Pancreas (tissue), 10 donors: Measurements from ENCODE around the gene XIRP1. TPM values are rescaled to one million over a fixed set of nuclear protein-coding genes. Genes with fewer than 3 reads are reported as not detected.

Source experiments
- ATAC-seq, 4 donors: fragments of 200-7000 bp; cut with Tn5 transposase; one replicate each; pipeline versions ENCODE4 v1.8.0 to v1.9.1; 2020; ENCODE audit warnings: mild to moderate bottlenecking in 4 of 4, moderate library complexity in 4 of 4
- DNase-seq, 6 donors: peaks; one replicate each; pipeline ENCODE4 v3.0.0-alpha.2; 2020
- FAIRE-seq: peaks from 2 replicates; lab custom pipeline; 2012; peaks lifted over from hg19 to GRCh38; lab: Jason Lieb, UNC
- H3K27ac ChIP-seq, 4 donors: fragments of 200-600 bp; sonication (generic); 1 replicate in 3 of 4; 2 replicates in 1 of 4; pipeline versions ENCODE4 v1.5.0 to v1.8.0; 2020
- H3K27me3 ChIP-seq, 4 donors: fragments of 200-600 bp; one replicate each; pipeline ENCODE4 v1.8.0; 2021
- H3K36me3 ChIP-seq, 3 donors: fragments of 200-600 bp; sonication (generic) in 1 of 3; one replicate each; pipeline versions ENCODE4 v1.5.0 to v1.8.0; 2020 to 2021
- H3K4me1 ChIP-seq, 3 donors: fragments of 200-600 bp; one replicate each; pipeline ENCODE4 v1.8.0; 2021
- H3K4me3 ChIP-seq, 4 donors: fragments of 200-600 bp; sonication (generic) in 2 of 4; one replicate each; pipeline versions ENCODE4 v1.5.0 to v1.8.0; 2020 to 2021
- H3K9me3 ChIP-seq, 4 donors: fragments of 200-600 bp; one replicate each; pipeline ENCODE4 v1.8.0; 2021
- WGBS, 2 donors: extraction: QIAGEN DNeasy Blood & Tissue Kit; methylation state at CpG; one replicate each; pipeline ENCODE4 v1.1.7; 2013; 5-methylcytosine and 5-hydroxymethylcytosine counted together
- intact Hi-C, 3 donors: fragments of 100-400 bp; cut with DNase I; formaldehyde crosslinking; loops; one replicate each; pipeline versions ENCODE4 v1.11.1 to v1.14.2; 2022
- polyA plus RNA-seq, 2 donors: library from polyadenylated mRNA; stranded (reverse); fragments of 200-250 nt; gene quantifications; one replicate each; pipeline ENCODE4 v1.2.3, GENCODE V29; 2013
- total RNA-seq, 6 donors: library from RNA; stranded (reverse); fragmentation: NEBNext Ultra II Directional in 4 of 6; extraction: Animal tissue kit (Norgen Biotek cat#: 25700) in 4 of 6; gene quantifications; one replicate each; pipeline versions ENCODE4 v1.2.1 to v1.2.4, GENCODE V29; 2021 to 2023
- TF ChIP-seq, protein P1 (sequence below), 4 donors: fragments of 200-600 bp; sonication (generic) in 3 of 4; IDR thresholded peaks; one replicate each; pipeline versions ENCODE4 v1.5.0 to v1.8.0; 2021; ENCODE audit warnings: antibody characterized with exemption in 4 of 4
- donor health status: healthy with polysubstance abuse.
- donor health status: DM: no; HTN: no; CAD: no; lungs with moderate emphysema.
- donor health status: DM: no; HTN: no; CAD: no.
- donor health status: control.
- donor health status: control.
- donor health status: Bipolar disorder and iron deficiency.
- donor health status: DM: yes; HTN: yes; CAD: no.
- donor health status: DM: no; HTN: no; CAD: no.
- donor health status: DM: no; HTN: no; CAD: no.
- donor health status: DM: yes; HTN: yes; CAD: no.

The XIRP1 gene
- total and polyA plus RNA-seq, 8 donors: 0.08 to 0.43 (median 0.12) TPM; not detected in 4

DNA sequence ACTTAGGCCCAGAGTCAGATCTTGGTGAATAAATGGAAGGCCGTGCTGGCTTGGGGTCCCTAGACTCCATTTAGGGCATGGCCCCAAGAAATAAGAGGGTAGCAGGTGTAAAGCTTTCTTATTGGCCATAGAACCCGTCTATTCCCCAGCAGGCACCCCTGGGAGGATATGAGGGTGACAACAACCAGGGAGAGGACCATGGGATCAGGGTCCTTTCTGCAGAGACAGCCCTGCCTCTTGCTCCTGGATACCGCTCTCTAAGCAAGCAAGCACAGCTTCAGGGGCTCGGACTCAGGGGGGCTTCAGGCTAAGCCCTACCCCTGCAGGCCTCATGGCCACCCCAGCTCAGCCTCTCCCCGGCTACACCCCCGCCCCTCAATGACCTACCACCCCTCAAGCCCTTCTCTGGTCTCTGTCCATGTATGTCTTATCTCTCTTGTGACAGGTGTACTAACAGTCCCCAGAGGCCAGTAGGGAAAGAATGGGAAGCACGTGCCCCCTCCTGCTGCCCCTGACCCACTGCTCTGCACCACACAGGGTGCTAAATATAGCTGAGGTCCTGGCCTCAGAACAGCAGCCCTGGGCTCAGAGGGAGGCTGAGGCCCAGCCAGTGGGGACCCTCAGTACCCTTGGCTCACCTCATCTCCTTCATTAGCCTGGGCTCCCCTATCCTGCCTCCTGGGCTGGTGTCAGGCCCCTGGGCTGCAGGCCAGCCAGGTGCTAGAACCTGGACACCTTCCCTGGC, 1.9 kb downstream of the XIRP1 start:
- ATAC-seq (no peak), DNase-seq (peak in 1 of 6 donors; percentile 7), FAIRE-seq (no peak)
- intact Hi-C loops: loop anchor here in 1 of 3 donors (5.0 kb wide), 1 partner anchor 97 kb away; no protein-coding TSS in a partner anchor
- H3K27ac ChIP-seq: peak overlapping the region in 1 of 4 donors; percentile 15
- H3K4me1 ChIP-seq: peaks cover 0 to 4% (median 0%) of the 10 kb centered on the region in 3 donors
- no peaks in the 10 kb centered on the region for H3K27me3 ChIP-seq
- 70 to 74% methylated on average over 7 of the region's 7 CpGs for WGBS, 2 donors
- no peaks in the 10 kb centered on the region for H3K9me3 ChIP-seq
- no peaks in the 10 kb centered on the region for H3K36me3 ChIP-seq
- TF ChIP-seq, protein P1, sequence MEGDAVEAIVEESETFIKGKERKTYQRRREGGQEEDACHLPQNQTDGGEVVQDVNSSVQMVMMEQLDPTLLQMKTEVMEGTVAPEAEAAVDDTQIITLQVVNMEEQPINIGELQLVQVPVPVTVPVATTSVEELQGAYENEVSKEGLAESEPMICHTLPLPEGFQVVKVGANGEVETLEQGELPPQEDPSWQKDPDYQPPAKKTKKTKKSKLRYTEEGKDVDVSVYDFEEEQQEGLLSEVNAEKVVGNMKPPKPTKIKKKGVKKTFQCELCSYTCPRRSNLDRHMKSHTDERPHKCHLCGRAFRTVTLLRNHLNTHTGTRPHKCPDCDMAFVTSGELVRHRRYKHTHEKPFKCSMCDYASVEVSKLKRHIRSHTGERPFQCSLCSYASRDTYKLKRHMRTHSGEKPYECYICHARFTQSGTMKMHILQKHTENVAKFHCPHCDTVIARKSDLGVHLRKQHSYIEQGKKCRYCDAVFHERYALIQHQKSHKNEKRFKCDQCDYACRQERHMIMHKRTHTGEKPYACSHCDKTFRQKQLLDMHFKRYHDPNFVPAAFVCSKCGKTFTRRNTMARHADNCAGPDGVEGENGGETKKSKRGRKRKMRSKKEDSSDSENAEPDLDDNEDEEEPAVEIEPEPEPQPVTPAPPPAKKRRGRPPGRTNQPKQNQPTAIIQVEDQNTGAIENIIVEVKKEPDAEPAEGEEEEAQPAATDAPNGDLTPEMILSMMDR (IDR thresholded peaks at IDR 0.05): no peak
- no peak overlapping the region for H3K4me3 ChIP-seq

DNA sequence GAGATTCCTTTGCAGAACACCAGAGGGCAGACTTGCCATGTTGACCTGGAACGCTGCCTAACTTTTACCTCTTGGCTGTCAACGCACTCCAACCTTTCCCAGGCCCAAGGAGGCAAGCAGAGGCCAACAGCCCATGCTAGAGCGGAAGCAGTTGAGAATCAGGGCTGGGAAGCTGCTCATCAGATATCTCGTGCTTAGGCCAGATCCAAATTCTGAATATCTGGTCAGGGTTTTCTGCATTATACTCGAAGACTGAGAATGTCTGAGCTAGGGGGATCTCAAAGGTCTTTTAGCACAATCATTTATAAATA, 2.5 kb downstream of the XIRP1 start:
- TF ChIP-seq, protein P1 (IDR thresholded peaks at IDR 0.05): peak; percentile 64 to 78 (median 73)

DNA sequence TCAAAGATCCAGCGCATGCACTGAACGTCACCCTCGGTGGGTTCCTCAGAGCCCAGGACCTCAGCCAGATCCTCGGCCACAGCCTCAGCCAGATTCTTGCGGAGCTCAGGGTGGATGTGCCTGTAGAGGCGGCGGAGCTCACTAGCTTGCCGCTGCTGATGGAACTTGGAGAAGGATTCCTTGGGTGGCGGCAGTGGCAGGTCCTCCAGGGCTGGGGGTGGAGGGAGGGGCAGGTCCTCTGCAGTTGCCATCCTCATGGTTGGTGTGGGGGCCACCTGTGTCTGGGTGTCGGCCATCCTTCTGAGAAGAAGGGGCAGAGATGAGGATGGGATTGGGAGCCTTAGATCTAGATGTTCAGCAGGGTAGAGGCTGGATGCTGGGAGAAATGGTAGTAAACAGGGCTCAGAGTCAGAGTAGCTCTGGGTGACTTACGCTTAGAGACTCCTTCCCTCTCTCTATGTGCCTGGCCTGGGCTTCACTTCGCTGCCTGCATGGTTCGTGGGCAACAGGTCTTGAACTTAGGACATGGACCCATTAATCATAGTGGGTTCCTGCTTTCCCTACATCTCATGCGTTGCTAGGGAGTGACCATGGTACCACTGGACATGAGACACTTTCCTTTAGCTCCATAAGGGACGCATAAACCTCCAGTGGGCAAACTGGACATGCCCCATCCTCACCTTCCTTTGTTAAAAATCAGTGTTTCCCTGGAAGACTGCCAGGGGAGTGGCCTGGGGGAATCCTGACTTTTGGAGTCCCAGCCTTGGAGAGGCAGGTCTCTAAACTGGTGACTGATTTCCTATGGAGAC, 3.0 kb downstream of the XIRP1 start:
- ATAC-seq: peak in 2 of 4 donors; percentile 3 to 23
- no peak overlapping the region for H3K27ac ChIP-seq

More for the DNA sequence above, 2.5 kb downstream of the XIRP1 start:
- Histone ChIP-seq H3K27ac (peak overlapping the region in 1 of 4 donors; percentile 15), H3K4me1 (peaks cover 0 to 4% (median 0%) of the 10 kb centered on the region in 3 donors), H3K36me3 (no peaks in the 10 kb centered on the region), H3K9me3 (no peaks in the 10 kb centered on the region), H3K27me3 (no peaks in the 10 kb centered on the region), H3K4me3 (no peak overlapping the region)
- DNase-seq (peak in 4 of 6 donors; percentile 73 to 88 (median 78)), ATAC-seq (peak; percentile 89 to 97 (median 94)), FAIRE-seq (no peak)
- WGBS, 2 donors: 15 to 23% methylated on average over 5 of the region's 5 CpGs
- intact Hi-C loops: loop anchor here in 2 of 3 donors (5.0 to 10.0 kb wide), 3 partner anchors 75 to 102 kb away; no protein-coding TSS in a partner anchor

DNA sequence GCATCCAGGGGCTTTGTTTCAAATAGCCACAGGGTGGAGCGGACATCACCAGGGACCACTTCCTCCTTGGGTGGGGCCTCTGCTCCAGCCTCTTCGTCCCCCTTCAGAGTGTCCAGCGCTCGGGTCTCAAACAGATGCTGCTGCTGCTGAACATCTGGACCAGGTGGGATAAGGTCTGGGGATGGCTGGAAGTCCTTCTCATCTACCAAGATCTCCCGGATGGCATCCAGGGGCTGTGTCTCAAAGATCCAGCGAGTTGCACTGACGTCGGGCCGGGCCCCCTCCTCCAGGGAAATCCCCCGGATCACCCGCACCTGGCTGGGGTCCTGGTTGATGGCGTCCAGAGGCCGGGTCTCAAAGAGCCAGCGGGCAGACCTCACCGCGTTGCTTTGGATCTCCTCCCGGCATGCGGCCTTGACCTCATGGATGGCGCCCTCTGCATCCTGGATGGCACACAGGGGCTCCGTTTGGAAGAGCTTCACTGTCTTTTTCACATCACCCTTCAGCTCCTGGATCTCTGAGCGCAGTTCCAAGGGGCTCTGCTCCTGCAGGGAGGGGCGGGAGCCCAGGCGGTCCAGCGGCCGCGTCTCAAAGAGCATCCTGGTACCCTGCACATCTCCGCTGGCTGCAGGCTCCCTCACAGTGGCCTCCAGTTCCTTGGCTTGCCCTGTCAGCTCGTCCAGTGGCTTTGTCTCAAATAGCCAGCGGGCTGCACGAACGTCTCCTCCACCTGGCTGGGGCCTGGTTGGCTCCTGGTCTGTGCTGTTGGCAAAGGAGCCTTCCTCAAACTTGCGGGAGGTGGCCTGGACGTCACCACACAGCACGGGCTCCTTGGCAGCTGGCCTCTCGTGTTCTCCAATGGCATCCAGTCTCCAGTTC, 3.9 kb downstream of the XIRP1 start:
- intact Hi-C loops: loop anchor here in 2 of 3 donors (5.0 to 10.0 kb wide), 2 partner anchors 74 to 104 kb away; no protein-coding TSS in a partner anchor
- no peak for DNase-seq
- H3K4me1 ChIP-seq: peaks cover 0 to 4% (median 0%) of the 10 kb centered on the region in 3 donors
- FAIRE-seq: no peak
- ATAC-seq: no peak
- no peaks in the 10 kb centered on the region for H3K9me3 ChIP-seq
- no peak overlapping the region for H3K4me3 ChIP-seq
- H3K27ac ChIP-seq: no peak overlapping the region
- H3K27me3 ChIP-seq: no peaks in the 10 kb centered on the region
- no peaks in the 10 kb centered on the region for H3K36me3 ChIP-seq
- TF ChIP-seq, protein P1 (IDR thresholded peaks at IDR 0.05): no peak
- WGBS, 2 donors: 61 to 76% methylated on average over 32 to 35 of the region's 35 CpGs

More for the DNA sequence above, 3.0 kb downstream of the XIRP1 start:
- no peaks in the 10 kb centered on the region for H3K9me3 ChIP-seq
- peaks cover 0 to 4% (median 0%) of the 10 kb centered on the region in 3 donors for H3K4me1 ChIP-seq
- intact Hi-C loops: loop anchor here in 2 of 3 donors (5.0 to 10.0 kb wide), 2 partner anchors 75 to 103 kb away; no protein-coding TSS in a partner anchor
- H3K27me3 ChIP-seq: no peaks in the 10 kb centered on the region
- TF ChIP-seq, protein P1 (IDR thresholded peaks at IDR 0.05): no peak
- H3K36me3 ChIP-seq: no peaks in the 10 kb centered on the region
- FAIRE-seq (no peak), DNase-seq (peak in 1 of 6 donors; percentile 16)
- no peak overlapping the region for H3K4me3 ChIP-seq
- 63 to 73% methylated on average over 15 of the region's 15 CpGs for WGBS, 2 donors
